NCI-H2029 (cell line): ENCODE measurements around the gene LAMA3.

Source experiments
- DNase-seq: peaks from one replicate; lab custom pipeline; 2025; lab: John Stamatoyannopoulos, UW

Gene LAMA3

DNA sequence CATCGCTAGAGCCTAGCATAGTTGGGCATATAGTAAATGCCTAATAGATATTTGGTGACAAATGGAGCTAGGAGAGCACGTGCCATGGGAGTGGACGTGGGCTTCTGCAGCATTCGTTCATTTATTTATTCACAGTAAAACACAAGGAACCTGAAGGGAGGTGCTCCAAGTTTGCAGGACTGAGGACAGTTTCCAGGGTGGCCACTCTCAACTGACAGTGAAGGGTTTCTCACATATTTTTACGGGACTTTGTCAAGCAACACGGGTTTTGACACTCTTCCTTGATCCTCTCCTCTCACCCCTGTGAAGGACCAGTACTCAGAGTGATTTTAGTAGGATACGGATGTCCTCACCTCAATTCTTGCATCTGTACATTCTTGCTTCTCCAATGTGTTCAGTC is 190.3 kb downstream of the LAMA3 start:
- DNase-seq: no peak

DNA sequence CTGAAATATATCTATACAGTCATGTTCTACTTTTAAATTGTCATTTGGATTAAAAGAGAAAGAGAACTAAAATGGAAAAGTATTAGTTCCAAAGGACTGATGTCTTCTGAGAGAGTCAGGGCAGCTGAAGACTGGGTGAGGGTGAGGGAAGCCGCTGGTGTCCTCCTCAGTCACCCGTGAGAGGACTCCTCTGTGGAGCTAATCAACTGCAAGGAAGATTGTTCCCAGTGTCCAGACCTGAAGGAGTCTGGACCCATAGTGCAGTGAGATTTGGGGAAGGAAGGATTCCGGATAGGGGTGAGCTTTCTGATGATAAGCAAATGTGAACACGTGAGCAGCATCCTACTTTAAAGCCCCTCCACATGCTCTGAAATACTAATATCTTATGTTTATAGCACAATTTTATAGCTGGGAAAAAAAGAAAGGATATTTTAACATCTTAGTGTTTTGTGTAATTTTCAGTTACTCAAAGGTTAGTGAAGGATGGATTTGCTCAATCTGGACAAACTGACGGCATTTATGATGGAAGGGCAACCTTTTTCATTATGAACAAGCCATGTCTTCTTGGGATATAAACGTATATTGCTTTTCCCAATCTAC is 190.8 kb downstream of the LAMA3 start:
- DNase-seq: no peak

DNA sequence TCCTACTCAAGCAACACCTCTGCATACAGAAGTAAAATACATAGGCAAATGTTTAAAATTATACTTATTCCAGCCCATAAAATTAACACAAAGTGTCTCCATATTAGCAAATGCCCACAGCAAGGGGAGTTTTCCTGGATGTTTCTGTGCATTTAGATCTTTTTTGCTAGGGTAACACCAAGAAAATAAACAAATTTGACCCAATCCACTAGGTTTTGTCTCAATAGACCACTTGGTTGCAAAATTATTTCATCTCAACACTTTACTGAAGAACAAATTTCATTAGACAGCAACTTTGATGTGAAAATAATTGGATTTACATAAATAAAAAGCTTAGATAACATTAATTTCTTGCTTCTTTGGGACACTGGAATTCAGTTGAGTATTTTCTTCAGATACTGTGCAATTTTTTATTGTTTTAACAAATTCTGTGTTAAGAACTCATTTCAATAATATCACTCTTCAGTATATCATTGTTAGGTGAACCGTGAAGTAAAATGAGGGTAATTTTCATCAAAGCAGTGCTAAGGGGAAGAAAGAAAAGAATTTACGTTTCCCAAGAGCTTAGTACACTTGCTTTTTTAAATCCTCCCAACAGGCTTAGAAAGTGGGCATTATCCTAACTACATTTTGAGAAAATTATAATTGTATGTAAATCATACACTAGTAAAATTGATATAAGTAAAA is 191.8 kb downstream of the LAMA3 start:
- DNase-seq: no peak

DNA sequence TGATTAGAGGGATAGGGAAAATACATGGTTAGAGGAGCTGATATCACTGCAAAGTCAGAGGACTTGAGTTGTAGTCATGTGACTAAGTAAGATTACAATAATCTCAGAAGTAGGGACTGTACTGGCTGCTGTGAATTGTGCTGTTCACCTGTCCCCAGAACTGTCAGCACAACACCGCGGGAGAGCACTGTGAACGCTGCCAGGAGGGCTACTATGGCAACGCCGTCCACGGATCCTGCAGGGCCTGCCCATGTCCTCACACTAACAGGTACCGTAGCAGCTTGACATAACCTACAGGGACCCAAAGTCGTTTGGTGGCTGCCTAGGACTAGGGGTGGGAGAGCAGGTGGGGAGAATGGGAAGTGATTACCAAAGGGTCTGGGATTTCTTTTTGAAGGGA is 192.5 kb downstream of the LAMA3 start:
- DNase-seq: peak; percentile 35

DNA sequence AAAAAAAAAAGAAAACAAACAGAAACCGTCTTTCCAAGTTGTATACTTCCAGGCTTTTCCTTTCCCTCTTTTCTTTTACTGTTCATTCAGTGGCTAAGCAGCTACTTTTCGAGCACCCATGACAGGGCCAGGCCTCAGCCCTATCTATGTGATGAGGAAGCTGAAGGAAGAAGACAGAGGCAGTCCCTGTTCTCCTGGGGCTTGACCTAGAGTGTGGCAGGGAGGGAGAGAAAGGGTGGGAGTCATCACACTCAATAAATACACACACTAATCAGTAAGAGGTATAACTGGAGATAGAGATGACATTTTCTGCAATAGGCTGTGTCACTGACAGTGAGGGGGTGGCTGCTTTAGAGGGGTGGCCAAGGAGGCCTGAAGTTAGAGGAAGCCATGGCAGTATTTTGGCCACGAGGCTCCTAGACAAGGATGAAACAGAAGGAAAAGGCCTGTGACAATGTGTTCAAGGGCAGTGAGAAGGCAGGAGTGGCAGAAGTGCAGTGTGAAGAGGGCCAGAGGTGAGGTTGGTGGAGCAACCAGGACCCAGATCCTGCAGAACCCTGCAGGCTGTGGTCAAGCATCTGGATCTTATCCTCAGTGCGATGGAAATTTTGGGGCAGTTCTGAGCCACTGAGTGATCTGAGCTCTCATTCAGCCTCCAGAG is 193.5 kb downstream of the LAMA3 start:
- no peak for DNase-seq

DNA sequence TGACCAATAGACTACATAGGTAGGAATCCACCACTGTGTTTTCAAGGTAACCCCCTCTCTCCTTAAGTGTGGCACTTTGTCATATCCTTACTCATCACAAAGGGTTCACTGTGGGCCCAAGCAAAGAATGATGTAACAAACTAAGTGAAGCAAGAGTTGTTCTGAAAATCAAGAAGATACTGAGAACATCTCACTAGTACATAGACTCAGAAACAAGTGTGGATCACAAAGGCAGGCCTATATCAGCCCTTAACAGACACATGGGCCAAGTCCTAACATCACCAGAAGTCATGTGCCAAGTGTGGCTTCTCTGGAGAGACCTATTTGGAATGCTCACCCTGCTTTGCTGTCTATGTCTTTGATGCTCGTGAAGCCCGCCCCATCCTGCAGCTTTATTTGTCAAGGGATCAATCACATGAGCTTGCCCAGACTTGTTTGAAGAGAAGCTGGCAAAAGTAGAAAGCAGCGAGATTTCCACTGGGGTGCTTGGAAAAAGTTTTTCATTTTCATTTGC is 194.1 kb downstream of the LAMA3 start:
- no peak for DNase-seq

DNA sequence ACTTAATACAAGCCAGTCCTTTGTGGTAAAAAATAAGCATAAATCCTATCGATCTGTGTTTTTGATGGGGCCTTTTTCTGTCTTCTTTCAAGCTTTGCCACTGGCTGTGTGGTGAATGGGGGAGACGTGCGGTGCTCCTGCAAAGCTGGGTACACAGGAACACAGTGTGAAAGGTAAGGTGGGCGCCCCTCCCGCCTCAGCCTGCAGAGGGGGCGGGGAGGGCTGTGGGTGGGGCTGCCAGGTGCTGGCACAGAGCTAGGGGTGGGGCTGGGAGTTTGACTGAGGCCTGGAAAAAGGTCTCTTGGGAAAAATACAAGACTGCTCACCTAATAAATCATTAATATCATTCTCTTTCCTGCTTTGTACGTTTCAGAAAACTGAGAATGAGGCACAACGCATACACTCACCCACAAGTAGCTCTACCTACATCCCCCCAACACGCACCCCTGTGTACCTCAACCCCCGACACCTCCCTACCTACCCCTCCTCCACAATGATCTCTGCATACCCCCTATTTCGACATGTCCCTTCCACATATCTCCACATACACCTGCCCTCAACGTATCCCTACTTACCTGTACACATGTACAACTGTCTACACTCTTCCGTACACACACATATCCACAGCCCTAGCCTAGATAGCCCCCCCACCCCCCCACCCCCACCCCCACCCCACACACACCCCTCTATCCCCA is 195.6 kb downstream of the LAMA3 start:
- DNase-seq: no peak

DNA sequence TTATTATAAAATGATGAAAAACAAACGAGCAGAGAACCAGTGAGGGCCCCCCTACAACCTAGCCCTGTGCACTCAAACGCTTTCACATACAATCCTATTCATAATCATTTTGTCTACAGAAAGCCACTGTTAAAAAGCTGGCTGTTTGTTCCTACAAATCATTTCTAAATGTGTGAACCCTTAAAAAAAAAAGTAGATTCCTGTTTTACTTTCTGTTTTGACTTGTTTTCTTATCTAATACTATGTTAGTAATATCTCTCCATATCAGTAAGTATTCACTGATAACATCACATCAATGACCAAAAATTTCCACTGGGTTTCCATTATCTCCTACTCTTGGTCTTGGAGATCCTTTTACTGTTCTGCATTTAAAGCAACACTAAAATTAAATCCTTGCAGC is 196.5 kb downstream of the LAMA3 start:
- DNase-seq: no peak

DNA sequence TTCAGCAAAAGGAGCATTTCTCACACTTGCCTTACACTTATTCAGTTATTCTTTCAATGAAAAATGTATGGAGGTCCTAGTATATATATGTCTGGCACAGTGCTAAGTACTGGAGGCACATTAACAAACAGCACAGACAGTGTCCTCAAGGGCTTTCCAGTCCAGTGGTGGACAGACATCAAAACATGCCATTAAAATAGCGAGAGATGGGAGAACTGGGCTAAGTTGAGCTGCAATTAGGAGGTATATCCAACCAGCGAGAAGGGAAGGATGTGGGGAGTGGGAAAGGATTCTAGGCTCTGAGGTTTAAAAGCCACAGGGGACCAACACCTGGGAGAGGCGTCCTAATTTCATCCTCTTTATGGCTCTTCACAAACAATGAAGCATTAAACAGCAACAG is 197.8 kb downstream of the LAMA3 start:
- DNase-seq: peak; percentile 42

DNA sequence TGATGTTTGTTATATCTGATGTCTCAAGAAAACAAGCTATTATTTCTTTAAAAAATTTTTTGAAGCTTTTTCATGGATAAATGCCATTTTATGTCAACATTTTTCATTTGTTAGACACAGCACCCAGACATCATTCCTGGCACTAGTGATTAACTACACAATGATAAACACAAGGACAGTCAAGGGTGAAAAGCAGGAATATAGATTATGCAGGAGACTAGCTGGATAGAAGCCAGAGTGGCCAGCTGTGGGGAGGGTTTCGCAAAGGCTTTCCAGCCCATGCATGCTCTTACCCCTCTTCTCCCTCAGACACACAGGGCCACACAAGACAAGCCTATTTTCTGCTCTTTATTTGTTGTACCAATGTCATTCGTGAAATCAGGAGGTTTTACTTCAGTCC is 198.2 kb downstream of the LAMA3 start:
- DNase-seq: peak; percentile 11

DNA sequence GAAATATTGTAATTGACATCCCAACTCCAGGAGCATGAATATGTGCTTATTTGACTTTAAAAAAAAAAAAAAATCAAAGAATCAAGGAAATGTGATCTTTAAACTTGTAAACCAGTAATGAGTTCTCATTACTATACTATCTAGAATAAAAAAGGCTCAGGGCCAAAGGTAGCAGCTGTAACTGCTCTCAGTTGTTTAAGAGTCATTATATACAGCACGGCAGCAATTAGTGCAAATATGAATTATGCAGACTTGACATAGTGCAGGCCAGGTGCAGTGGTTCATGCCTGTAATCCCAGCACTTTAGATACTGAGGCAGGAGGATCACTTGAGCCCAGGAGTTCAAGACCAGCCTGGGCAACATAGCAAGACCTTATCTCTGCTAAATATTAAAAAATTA is 199.6 kb downstream of the LAMA3 start:
- no peak for DNase-seq

DNA sequence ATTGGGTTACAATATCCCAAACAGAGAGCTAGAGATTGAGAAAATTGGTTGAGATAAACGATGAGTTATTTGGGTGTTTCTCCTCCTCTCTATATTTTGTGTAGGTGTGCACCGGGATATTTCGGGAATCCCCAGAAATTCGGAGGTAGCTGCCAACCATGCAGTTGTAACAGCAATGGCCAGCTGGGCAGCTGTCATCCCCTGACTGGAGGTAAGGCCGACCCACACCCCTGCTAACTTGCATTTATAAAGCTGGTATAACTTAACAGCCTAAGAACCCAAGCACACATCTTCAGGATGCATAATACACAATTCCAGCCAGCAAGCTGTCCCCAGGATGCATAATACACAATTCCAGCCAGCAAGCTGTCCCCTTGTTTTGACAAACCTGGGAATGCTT is 200.7 kb downstream of the LAMA3 start:
- no peak for DNase-seq

DNA sequence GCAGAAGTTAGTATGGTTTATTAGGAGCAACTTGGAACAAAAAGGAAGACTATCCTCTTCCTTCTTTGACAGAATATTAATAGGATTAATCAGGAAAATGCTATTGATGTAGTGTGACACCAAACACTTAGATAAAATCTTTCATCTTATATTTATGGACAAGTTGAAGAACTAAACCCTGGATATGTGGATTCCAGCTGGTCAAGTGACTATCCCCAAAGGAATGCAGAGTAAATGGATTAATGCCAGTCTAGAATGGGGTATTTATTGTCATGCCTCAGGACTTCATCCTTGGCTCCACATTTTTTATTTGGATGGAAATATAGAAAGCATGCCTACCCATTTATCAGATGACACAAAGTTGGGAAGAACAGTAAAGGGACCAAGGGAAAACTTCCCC is 201.3 kb downstream of the LAMA3 start:
- DNase-seq: no peak

DNA sequence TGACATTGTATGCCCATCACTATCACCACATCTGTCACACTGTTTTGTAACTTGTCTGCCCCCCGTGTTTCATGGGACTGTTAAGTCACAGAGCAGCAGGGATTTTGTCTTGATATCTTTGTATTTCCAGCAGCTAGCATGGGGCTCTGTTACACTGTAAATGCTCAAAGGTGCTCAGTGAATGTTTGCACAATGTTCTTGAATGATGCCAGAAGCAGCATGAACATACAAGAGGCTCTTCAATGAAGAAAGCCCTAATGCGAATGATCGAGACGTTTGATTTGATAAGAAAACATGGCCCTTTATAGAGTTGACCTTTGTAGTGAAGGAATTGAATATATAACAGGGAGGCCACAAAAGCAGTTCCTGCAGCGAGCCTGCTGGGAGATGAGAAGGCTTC is 204.4 kb downstream of the LAMA3 start:
- DNase-seq: peak; percentile 8

DNA sequence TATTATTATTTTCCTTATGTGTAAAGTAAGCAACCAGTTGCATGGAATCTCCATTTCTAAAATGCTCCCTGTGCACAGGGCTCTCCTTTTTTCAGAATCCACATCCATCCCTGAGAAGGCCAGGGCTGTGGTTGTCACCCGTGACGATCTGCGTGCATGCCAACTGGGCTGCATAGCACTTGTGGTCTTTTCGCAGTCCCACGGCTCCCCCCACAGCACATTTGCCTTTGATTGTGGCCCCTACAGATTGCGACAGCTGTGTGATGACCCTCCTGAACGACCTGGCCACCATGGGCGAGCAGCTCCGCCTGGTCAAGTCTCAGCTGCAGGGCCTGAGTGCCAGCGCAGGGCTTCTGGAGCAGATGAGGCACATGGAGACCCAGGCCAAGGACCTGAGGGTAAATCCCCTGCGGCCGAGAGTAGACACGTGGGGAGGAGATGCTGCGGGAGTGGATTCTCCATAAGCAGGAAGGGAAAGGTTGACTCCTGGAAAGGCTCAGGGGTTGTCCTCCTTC is 205.5 kb downstream of the LAMA3 start:
- no peak for DNase-seq

DNA sequence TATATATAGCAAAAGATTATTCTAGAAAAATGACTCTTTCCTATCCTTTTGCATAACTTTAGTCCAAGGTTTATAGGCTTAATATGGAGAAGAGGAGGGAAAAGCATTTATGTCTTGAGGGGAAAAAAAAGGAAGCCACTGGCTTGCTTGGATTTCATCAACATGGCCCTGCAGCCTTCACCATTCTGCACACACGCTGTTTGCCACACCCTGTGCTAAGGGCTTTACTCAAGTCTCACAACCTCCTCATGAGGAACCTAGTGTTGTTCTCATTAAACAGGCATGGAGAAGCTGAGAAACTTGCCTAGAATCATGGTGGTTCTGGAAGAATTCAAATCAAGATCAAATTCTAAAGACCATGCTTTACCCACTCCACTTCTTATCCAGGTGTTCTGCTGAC is 208.0 kb downstream of the LAMA3 start:
- DNase-seq: no peak

DNA sequence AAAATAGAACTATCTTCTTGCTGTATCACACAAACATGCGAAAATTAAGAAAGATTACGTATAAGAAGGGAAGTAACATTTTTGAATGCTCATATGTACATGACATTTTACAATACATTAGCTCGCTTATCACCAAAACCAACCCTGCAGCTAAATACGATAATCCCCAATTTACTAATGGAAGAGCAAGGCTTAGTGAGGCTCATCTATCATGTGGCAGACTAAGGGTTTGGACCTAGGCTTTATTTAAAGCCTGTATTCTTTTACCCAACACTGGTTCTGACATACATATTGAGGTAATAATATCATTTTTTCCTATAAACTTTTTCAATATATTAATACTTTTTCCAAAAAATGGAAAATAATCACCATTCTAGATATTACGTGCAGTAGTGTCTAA is 208.5 kb downstream of the LAMA3 start:
- DNase-seq: no peak

DNA sequence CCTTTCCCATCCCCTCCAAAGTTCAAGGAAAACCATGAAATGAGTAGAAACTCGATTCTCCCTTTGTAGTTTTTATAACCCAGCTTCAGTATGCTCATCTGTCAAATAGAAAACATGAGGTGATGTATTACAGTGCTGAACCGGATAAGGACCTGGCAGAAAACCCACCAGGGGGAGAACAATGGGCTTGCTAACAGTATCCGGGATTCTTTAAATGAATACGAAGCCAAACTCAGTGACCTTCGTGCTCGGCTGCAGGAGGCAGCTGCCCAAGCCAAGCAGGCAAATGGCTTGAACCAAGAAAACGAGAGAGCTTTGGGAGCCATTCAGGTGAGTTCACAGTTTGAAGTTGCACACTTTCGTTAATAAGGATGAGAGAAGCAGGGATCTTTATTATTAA is 211.7 kb downstream of the LAMA3 start:
- DNase-seq: no peak

DNA sequence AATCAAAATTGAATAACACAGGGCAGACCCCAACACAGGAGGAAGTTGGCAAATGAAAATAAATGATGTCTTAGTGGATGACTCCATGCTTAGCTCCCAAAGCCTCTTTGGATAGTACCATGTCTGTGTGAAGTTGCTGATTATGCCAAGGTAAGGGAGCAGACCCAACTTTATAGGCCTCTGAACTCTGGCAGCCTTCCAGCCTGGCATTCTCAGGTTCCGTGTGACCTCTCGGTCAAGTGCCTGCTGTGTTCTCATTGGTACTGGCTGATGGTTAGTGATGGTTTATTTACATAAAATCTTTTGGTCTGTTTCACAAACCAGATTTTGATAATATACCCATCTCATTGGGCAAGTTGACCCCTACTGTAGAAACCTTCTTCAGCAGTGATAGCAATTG is 213.1 kb downstream of the LAMA3 start:
- peak; percentile 52 for DNase-seq

DNA sequence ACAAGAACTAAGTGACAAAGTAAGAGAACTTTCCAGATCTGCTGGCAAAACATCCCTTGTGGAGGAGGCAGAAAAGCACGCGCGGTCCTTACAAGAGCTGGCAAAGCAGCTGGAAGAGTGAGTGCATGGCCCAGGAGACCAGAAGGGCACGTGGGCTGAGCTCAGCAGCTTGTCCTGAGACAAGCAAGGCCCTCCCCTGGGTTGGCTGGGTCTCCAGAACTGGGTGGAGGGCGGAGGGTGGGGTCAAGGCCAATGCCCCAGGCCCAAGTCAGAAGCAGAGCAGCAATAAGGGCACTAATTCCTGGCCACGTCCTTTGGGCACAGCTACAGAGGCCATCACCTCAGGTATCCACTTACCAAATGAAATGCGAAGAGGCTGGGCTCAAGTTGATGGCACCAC is 214.7 kb downstream of the LAMA3 start:
- no peak for DNase-seq

DNA sequence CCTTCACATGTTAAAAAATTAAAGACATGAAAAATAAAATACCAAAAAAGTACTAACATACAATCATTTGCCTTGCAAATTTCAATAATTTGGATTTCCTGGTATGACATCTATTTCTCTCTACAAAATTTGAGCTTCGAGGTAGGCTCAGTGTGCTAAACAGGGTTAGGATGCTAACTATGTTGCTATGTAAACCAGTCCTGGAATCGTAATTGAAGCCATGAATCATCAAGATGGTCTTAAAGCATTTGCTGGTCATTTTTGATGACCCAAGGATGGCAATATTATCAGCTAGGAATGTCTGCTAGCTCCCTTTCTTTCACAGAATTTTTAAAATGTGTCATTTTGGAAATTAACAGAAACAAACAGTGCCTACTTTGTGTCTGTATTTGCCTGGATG is 217.4 kb downstream of the LAMA3 start:
- DNase-seq: no peak

DNA sequence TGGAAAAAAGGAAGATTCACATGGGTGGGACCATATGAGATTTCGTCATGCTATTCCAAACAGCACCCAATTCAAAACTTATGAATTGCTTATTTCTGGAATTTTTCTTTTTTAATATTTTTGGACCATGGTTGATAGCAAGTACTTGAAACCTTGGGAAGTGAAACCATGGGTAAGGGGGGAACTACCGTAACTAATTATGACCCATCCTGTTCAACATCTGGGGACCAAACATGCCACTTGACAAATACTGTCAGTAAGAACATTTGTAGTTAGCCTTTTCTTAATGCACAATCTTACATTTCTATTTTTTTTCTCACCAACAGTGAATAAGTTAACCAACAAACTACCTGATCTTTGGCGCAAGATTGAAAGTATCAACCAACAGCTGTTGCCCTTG is 219.6 kb downstream of the LAMA3 start:
- DNase-seq: no peak

DNA sequence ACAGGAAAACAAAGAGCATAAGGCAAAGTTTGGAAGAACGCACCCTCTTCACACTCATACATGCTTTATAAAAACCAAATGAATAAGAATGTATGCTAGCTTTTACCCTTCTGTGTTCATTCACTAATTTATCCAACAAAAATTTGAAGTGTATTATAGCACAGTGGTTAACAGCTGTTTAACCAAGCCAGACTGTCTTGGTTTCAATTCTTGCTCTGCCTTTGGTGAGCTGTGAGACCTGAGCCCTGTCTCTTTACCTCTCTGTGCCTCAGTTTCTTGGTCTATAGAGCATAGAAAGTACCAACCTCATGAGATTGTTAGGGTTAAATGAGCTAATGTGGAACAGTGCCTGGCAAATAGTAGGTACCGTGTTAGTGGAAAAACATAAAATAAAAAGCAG is 220.8 kb downstream of the LAMA3 start:
- no peak for DNase-seq
